ENCODE data around the gene ST7L. TPM values are rescaled to one million over a fixed set of nuclear protein-coding genes. Genes with fewer than 3 reads are reported as not detected.
"Not testable (repeated sequence)": the region's sequence is repeated elsewhere in the genome, so short reads cannot be mapped to it uniquely, and the experiment has no call there.

The ST7L gene
- total RNA-seq, 1 experiment from 2014 or later = 11.2 TPM

DNA sequence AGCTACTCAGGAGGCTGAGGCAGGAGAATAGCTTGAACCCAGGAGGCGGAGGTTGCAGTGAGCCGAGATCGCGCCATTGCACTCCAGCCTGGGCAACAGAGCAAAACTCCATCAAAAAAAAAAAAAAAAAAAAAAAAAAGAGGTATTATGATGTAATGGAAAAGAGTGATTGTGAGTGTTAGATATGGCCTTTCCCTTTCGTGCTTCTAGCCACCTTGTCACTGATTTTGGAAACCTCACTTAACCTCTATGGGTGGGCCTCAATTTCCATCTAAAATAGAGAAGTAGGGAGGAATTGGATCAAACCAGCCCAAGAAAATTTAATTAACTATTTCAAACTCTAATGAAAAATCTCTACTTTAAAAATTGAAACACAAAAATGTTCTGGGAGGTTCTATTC, 5.6 kb upstream of the ST7L start:
- in situ Hi-C loops (cut with HindIII; ENCODE audit: low pct_unique_long_range_greater_than_20kb, low sequenced_read_pairs); DNase-seq (ENCODE audit: low read depth): not testable (repeated sequence)

DNA sequence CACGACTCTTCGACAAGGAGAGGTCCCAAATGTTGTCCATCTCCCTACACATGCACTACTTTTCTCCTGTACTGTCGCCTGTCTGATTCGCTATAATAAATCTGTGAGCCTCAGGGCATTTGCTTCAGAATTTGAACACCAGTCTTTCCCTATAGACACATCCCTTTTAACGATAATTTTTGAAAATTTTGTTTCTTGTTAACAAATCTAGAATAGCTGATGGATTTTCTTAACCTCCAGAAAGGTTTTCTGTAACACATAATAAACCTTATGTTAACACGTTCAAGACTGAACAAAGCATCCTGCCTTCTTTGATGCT, 1.4 kb upstream of the ST7L start:
- in situ Hi-C loops (cut with HindIII; ENCODE audit: low pct_unique_long_range_greater_than_20kb, low sequenced_read_pairs) = no loop called here
- DNase-seq (ENCODE audit: low read depth) = no peak

DNA sequence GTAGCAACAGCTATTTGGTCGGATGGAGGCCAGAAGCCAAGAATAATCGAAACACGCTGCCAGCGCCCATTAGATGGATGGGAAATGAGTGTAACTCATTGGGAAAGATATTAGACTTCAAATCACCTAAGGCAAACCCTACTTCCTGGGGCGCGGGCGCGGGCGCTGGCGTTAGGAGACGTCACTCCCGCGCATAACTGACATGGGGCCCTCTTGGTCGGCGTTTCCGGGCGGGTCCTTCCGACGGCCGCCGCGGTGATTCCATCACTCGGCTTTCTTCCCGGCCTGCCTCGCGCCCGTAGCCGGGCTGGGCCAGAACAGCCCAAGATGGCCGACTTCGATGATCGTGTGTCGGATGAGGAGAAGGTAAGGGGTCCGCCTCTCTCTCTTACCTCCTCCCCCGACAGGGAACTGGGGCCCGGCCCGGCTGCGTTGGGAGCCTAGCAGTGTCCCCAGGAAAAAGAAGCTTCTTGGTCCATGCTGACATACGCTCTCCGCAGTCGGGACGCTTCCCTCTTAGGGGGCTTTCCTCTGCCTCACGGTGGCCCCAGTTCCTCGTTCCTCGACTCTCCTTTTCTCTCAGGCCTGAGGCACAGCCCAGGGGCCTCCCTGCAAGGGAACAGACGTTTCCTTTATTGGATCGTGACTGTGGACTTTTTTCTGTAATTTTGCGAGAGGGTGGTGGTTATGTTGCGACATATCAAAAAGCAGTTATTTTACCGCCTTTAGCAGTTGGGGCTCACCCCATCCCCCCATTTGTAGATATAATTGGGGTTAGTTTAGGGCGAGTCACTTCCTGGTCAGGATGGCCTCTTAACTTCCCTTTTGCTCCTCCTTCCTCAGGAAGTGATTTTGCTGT, 806 bp upstream of the ST7L start, which contains the start of gene CAPZA1:
TSS of gene CAPZA1 (plus strand) at position 315 of the 859 bp plus-strand sequence. CDS start at position 328, 13 bp downstream.
- peak; percentile 83 for DNase-seq (ENCODE audit: low read depth)
- in situ Hi-C loops (cut with HindIII; ENCODE audit: low pct_unique_long_range_greater_than_20kb, low sequenced_read_pairs) = no loop called here

DNA sequence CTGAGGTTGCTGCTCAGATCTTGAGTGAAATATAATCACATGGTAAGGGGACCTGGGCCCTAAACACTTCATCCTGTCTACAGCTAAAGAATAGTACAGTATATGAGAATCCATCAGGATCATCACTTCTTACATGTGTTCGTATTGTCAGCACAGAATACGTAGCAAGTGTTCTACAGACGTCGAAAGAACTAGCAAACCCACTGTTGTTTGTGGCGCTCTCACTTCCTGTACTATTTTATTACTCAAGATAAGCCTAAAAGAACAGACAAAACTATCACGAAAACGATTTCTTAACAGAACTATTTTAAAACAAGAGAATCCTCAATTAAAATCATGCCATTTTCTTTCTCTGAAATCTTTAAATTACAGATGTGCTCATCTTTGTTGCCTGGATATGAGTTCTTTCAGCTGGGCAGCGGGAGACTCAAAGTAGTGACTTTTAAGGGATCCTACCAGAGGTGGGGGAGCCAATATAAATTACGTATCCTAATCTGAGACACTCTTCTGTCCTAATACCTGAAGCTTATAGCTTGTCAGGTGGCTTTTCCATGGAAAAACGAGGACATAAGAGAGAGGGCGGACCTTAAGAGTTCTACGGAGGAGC, 724 bp downstream of the ST7L start:
- in situ Hi-C loops (cut with HindIII; ENCODE audit: low pct_unique_long_range_greater_than_20kb, low sequenced_read_pairs) = no loop called here

DNA sequence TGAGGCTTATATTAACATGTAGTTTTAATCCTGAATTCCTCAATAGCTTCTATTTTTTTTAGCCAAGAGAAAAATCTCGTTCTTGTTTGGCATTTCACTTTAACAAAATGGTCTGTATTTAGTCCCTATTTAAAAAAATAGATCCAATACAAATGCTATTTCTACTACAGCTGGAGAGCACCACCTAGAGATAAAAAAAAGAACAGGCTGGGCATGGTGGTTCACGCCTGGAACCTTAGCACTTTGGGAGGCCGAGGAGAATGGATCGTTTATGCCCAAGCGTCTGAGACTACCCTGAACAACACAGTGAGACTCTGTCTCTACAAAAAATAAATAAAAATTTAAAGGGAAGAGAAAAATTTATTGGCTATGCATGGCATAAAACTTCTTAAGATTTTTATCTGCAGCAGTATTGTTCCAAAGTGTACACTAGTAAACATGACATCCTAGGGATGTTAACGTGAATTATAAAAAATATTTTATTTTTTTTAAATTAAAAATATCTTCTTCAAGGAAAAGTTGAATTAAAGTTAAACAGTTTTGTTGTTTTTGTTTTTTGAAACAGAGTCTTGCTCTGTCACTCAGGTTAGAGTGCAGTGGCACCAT, 4.4 kb downstream of the ST7L start:
- in situ Hi-C loops (cut with HindIII; ENCODE audit: low pct_unique_long_range_greater_than_20kb, low sequenced_read_pairs) = no loop called here

More for the DNA sequence above, 724 bp downstream of the ST7L start:
- DNase-seq (ENCODE audit: low read depth) = peak; percentile 19

DNA sequence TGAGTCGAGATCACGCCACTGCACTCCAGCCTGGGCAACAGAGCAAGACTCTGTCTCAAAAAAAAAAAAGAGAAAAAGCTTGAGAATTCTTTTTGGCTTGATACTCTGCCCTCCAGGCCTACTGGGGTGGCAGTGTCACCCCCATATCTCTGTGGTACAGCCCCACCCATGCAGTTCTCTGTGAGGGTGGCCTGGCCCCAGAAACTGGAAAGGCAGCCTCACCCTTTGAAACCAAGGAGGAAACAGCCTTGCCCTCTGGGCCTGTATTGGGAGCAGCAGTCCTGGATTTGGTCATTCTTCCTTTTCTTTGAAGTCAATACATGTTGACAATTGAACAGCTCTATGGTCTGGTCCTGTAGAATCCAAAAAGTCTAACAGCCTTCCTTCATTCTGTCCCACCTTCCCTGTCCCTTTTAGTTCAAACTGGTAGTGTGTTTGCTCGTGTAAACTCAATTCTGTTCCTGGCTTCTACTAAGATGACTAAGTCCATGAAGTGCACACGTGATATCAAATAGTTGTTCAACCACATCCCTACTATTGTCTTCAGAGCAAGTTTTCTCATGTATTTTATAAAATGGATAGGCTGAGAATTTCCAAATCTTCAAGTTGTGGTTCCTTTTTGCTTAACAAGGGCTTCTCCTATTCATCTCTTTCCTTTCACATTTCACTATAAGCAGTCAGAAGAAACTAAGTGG, 13.2 kb downstream of the ST7L start:
- no peak for DNase-seq (ENCODE audit: low read depth)
- in situ Hi-C loops (cut with HindIII; ENCODE audit: low pct_unique_long_range_greater_than_20kb, low sequenced_read_pairs) = no loop called here

More for the DNA sequence above, 4.4 kb downstream of the ST7L start:
- DNase-seq (ENCODE audit: low read depth) = peak; percentile 33

DNA sequence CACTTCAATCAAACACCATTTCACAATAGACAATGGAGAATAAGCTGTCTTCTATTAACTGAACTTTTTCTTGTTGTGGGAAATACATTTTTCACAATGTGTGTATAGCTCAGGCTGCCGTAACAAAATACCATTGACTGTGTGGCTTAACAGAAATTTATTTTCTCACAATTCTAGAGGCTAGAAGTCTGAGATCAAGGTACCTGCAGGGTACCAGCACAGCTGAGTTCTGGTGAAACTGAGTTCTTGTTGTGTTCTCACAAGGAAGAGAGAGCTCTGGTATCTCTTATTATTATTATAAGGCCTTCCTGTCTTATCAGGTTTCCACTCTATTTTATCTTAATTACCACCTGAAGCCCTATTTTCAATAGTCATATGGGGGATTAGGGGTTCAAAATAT, 15.4 kb downstream of the ST7L start:
- in situ Hi-C loops (cut with HindIII; ENCODE audit: low pct_unique_long_range_greater_than_20kb, low sequenced_read_pairs) = no loop called here
- no peak for DNase-seq (ENCODE audit: low read depth)

DNA sequence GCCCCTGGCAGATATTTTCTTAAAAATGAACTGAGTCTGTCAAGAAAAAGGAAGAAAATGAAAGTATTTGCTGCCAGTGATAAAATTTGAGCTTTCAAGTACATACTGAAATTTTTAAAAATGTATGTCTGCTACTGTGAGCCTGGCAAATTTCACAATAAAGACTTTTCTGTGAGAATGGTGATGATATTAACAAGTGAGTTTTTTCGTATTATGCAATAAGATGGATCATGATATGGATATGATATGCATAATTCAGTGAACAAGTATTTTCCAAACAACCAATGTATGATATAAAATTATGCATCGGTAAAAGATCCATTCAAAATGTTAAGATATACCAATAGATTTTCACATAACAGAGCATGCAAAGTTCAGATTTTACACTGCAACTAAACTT, 15.9 kb downstream of the ST7L start:
- no peak for DNase-seq (ENCODE audit: low read depth)
- in situ Hi-C loops (cut with HindIII; ENCODE audit: low pct_unique_long_range_greater_than_20kb, low sequenced_read_pairs) = no loop called here

DNA sequence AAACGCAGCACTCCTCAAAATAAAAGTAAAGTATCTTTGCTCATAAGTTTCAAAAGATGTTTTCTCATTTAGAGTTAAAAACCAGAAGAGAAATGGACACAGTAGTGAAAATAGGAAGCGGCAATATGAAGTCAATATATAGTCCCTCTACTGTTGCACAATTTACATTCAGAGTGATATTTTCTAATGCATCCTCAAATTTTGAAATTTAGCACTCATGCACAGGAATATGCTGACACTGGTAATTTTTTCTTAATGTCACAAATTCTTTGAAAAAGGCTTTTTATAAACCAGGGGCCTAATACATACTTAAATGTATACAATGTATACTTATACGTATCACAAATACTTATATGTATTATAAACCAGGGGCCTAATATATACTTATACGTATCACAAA, 19.5 kb downstream of the ST7L start:
- no peak for DNase-seq (ENCODE audit: low read depth)
- in situ Hi-C loops (cut with HindIII; ENCODE audit: low pct_unique_long_range_greater_than_20kb, low sequenced_read_pairs) = no loop called here

DNA sequence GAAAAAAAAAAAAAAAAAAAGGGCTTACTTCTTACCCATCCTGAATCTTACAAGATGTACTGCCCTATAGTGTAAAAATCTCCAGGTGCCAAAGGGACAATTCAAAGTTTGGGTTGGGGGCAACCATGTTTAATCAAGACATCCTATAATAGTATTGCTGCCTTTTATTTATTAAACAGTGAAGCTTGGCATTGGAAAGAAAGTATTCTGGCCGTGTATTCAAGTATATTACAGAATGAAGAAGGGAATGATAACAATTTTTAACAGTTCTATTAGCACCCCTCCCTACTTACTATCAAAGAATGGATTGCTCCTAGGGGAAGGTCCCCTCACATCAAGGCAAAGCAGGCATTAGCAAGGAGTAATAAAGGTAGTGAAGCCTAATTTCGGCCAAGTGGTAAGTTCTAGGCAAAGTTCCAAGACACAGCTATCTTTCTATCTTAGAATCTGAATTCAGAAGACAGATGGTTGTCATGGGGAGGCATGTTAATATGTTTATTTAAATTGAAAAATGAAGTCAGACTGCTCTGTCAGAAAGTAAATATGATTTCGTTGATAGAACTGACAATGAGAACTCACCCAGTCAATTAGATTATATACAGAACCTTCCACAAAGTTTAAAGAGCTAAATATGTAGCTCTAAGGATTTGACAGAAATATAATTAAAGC, 24.6 kb downstream of the ST7L start:
- DNase-seq (ENCODE audit: low read depth) = no peak
- in situ Hi-C loops (cut with HindIII; ENCODE audit: low pct_unique_long_range_greater_than_20kb, low sequenced_read_pairs) = no loop called here

DNA sequence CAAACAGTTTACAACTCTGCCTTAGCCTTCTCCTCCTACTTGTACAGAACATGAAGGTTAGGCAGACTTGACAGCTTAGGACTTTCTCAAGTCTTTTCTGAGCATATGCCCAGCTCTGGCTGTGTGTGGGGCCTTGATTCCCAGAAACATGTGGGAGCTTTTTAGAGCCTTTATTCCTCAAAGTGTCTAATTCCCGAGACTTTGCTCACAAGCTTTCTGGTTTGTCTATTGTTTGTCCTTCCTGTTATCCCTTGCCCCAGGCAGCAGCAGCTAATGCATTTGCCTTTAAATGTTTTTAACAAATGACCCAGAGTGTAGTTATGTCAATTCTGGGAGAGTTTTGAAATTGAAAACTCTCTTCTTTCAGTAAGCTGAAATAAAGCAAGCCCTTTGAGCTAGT, 29.2 kb downstream of the ST7L start:
- in situ Hi-C loops (cut with HindIII; ENCODE audit: low pct_unique_long_range_greater_than_20kb, low sequenced_read_pairs) = no loop called here
- no peak for DNase-seq (ENCODE audit: low read depth)

DNA sequence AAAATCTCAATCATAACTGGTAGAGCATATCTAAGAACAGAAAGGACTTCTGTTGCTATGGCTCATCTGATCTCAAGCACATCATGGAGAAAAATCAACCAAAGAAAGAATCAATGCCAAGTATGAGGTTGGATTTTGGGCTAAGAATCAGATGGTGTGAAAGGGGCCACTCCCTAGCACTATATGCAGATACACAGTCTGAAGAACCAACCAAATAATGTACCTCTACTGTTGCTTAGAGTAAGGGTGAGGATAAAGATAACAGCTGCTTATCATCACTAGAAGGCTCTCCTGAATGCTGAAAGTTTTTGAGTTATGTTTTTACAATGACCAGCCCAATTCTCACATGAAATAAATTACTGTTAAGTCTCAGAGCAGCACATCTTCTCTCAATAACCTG, 35.6 kb downstream of the ST7L start:
- in situ Hi-C loops (cut with HindIII; ENCODE audit: low pct_unique_long_range_greater_than_20kb, low sequenced_read_pairs) = no loop called here
- DNase-seq (ENCODE audit: low read depth) = no peak

DNA sequence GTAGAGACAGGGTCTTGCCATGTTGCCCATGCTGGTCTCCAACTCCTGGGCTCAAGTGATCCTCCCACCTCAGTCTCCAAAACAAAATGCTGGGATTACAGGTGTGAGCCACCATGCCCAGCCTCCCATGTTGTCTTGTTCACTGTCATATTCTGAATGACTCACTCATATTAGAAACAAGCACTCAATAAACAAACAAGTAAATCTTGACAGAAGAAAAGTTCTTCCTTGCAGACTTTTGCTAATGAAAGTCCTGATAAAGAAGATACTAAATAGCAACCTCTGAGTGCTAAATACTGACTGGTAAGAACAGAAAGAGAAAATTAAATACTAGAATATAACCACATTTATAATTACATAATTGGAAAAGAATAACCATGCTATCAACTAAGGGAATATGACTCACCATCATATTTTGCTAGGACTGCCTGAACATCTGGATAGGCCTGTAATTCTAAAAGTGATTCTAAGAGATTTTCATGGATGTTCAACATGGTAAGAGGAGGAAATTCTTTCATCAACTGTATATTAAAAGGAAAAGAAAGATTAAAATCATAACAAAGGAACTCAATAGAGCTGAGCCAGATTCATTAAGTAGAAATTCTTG, 37.3 kb downstream of the ST7L start:
- no peak for DNase-seq (ENCODE audit: low read depth)
- in situ Hi-C loops (cut with HindIII; ENCODE audit: low pct_unique_long_range_greater_than_20kb, low sequenced_read_pairs) = no loop called here

DNA sequence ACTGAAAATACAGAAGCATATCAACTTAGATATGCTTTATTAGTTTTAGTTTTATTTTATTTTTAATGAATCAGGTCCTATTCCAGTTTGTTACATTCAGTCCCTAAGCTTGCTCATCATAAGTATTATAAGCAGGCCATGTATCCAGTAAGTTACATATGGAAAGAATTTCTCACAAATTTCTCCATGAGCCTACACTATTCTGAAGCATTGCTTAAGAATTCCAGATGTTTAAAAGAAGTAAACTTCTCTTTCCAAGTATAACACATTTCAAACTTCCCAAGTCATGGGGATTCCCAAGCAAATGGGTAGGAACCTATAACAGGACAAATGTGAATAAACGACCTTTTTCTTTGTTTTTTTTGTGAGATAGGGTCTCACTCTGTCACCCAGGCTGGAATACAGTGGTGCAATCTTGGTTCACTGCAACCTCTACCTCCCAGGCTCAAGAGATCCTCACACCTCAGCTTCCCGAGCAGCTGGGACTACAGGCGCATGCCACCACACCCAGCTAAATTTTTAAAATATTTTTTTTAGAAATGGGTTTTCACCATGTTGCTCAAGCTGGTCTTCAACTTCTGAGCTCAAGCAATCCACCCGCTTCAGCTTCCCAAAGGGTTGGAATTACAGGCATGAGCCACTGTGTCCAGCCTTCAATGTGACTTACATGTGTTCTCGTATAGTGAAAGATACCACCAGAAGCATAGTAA, 39.0 kb downstream of the ST7L start:
- in situ Hi-C loops (cut with HindIII; ENCODE audit: low pct_unique_long_range_greater_than_20kb, low sequenced_read_pairs) = no loop called here
- no peak for DNase-seq (ENCODE audit: low read depth)

DNA sequence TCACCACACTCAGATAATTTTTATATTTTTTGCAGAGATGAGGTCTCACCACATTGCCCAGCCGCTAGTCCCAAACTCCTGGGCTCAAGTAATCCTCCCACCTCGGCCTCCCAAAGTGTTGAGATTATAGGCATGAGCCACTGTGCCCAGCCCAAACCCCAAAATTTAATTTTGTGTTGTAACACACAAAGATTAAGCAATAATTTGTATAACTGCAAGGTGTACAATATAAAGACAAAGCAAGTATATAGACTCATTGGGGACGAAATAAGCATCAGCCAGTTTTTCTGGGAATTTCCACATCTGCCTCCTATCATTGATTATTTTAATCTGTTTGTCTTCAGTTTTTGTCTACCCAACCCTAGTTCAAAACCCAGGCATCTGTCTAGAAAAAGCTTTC, 42.7 kb downstream of the ST7L start:
- in situ Hi-C loops (cut with HindIII; ENCODE audit: low pct_unique_long_range_greater_than_20kb, low sequenced_read_pairs) = no loop called here
- no peak for DNase-seq (ENCODE audit: low read depth)

DNA sequence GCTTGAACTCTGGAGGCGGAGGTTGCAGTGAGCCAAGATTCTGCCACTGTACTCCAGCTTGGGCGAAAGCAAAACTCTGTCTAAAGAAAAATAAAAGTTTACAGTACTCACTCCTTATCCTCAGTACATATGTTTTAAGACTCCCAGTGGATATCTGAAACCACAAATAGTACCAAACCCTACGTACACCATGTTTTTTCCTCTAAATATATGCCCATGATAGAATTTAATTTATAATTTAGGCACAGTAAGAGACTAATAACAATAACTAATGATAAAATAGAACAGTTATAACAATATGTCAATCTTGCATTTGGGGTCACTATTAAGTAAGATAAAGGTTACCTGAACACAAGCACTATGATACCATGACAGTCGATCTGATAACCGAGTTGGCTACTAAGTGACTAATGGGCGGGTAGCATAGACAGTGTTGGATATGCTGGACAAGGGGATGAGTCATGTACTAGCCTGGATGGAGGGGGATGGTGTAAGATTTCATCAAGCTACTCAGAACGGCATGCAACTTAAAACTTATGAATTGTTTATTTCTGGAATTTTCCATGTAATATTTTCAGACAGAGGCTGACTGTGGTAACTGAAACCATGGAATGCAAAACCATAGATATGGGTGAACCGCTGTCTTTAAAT, 43.7 kb downstream of the ST7L start:
- peak; percentile 56 for DNase-seq (ENCODE audit: low read depth)
- in situ Hi-C loops (cut with HindIII; ENCODE audit: low pct_unique_long_range_greater_than_20kb, low sequenced_read_pairs) = no loop called here

DNA sequence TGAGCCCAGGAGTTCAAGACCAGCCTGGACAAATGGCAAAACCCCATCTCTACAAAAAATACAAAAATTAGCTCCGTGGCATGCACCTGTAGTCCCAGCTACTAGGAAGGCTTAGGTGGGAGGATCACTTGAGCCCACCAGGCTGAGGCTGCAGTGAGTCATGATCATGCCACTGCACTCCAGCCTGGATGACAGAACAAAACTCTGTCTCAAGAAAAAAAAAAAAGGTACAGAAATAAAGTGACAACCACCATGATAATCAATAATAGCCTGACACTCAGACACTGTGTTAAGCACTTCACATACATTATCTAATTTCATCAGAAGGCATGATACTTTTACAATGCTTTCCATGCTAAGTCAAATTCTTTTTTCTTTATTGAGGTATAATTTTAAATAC, 53.1 kb downstream of the ST7L start:
- no peak for DNase-seq (ENCODE audit: low read depth)
- in situ Hi-C loops (cut with HindIII; ENCODE audit: low pct_unique_long_range_greater_than_20kb, low sequenced_read_pairs) = no loop called here

All from Caki2 (cell line).